ENCODE results near the gene HAPLN2.
A peak's percentile ranks its signal among the peaks of the same experiment; 100 is the strongest.
"Not testable (repeated sequence)": the region's sequence is repeated elsewhere in the genome, so short reads cannot be mapped to it uniquely, and the experiment has no call there.

Gene HAPLN2

DNA sequence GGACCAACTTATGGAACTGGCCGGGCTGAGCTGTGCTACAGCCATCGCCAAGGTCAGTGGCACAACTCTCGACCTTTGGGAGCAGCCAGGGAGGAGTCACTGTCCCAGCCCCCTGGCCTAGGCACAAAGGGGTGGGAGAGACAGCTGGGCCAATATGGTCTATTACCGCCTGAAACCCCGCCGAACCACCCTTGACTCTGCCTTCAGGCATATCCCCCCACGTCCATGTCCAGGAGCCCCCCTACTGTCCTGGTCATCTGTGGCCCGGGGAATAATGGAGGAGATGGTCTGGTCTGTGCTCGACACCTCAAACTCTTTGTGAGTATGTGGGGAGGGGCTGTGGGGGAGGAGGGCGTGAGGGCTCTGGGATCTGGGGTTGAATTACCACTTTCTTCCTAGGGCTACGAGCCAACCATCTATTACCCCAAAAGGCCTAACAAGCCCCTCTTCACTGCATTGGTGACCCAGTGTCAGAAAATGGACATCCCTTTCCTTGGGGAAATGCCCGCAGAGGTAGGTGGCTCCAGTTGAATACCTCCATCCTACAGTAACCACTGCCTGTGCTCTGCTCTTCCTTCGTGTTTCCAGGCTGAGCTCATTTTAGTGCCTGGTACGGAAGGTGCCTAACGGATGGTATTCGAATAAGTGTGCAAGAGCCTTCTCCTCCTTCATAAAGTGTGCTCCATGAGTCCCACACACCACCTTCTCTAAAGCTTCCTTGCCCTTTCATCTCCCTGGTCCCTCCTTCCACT lies 26.9 kb upstream of the HAPLN2 start:
- DNase-seq: no peak

- DNase-seq: no peak
Observed at GRCh38 chr1:156592910-156593660, 26.1 kb upstream of the HAPLN2 start.

DNA sequence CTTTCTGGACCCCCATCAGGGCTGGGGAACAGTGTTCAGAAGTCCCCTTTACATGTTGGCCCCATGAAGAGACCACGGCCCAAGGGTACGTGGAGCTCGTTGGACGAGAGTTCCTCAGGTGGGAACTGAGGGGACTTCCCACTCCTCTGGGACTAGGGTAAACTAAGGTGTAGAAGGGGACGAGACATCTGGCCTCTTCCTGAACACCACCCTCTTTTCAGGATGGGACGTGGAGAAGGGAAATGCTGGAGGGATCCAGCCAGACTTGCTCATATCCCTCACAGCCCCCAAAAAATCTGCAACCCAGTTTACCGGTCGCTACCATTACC lies 25.6 kb upstream of the HAPLN2 start:
- DNase-seq: no peak

GRCh38 chr1:156594190-156594589 lies 25.0 kb upstream of the HAPLN2 start:
- no peak for DNase-seq

GRCh38 chr1:156595016-156595415 lies 24.2 kb upstream of the HAPLN2 start:
- no peak for DNase-seq

DNA sequence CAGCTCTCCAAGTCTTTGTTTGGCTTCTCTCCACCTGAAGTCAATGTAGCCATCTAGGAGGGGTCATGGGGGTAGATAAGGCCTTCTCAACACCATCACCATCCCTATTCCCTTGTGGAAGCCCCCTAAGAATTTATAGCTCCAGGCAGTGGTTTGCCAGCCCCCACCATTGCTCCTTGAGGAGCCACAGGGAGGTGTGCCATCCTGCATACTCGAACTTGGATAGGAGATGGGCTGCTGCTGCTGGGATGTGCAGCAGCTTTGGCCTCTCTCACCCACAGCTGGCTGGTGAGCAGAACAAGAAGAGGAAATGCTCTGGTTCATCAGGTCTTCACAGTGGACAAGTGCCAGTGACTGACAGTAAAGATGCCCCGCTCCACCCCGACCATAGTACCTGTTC lies 22.8 kb upstream of the HAPLN2 start:
- no peak for DNase-seq

DNA sequence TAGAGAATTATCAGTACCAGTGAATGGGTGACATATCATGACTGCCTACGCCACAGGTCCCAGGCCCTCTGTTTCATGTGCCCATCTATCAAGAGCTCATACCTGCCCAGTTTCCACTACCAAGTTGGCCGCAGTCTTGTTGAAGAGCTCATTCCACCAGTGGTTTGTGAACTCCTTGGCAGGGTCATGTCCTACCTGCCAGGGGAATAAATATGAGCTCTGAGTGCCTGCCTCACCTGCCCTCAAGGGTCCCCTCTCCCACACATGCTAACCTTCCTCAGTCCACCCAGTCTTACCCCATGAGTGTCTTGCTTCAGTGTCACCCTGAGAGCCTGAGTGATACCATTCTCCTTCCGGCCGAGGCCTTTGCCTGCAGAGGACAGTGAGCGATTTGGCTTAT lies 21.1 kb upstream of the HAPLN2 start:
- no peak for DNase-seq

- no peak for DNase-seq
Observed at GRCh38 chr1:156598731-156599432, 20.3 kb upstream of the HAPLN2 start.

DNA sequence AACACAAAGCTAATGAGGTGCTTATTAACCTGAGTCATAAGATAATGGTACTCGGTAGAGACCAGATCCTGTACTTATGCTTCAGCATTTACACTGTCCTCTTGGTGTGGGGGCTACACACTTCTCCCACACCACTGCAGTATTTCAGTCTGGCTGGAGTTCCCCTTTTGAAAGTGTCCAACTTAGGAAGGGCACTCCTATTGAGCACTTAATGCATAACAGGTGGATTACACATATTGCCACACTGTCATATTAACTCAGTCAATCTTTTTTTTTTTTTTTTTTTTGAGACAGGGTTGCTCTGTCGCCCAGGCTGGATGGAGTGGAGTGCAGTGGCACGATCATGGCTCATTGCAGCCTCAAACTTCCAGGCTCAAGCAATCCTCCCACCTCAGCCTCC lies 19.4 kb upstream of the HAPLN2 start:
- no peak for DNase-seq

GRCh38 chr1:156600733-156601121 lies 18.5 kb upstream of the HAPLN2 start:
- no peak for DNase-seq

GRCh38 chr1:156601122-156601830 lies 17.9 kb upstream of the HAPLN2 start, which contains the start of gene GPATCH4:
Gene GPATCH4, minus strand, starts transcription at chr1:156601479.
- peak; percentile 43 to 55 (median 48) for DNase-seq

GRCh38 chr1:156601892-156602291 lies 17.3 kb upstream of the HAPLN2 start:
- no peak for DNase-seq

DNA sequence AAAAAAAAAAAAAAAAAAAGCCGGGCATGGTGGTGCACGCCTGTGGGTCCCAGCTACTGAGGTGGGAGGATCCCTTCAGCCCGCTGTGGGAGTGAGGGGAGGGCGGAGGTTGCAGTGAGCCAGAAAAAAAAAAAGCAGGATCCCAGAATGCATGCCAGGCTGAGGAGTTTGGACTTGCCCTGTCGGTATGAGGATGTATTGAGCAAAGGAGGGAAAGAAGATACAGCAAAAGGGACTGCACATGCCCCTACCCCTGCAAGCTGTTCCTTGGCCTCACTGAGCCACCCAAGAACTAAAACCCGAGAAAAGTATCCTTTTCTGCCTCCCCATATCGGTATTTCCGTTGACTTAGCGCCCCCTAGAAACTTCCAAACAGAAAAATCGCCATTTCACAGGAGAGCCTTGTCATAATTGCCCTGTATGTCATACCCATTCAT lies 16.6 kb upstream of the HAPLN2 start:
- DNase-seq: no peak

GRCh38 chr1:156607344-156607743 lies 11.9 kb upstream of the HAPLN2 start:
- DNase-seq: not testable (repeated sequence)

- DNase-seq: peak in 2 of 4 experiments; percentile 20 to 25
Observed at GRCh38 chr1:156608036-156608674, 11.1 kb upstream of the HAPLN2 start.

GRCh38 chr1:156608981-156609380 lies 10.2 kb upstream of the HAPLN2 start:
- peak in 3 of 4 experiments; percentile 18 to 46 (median 35) for DNase-seq

DNA sequence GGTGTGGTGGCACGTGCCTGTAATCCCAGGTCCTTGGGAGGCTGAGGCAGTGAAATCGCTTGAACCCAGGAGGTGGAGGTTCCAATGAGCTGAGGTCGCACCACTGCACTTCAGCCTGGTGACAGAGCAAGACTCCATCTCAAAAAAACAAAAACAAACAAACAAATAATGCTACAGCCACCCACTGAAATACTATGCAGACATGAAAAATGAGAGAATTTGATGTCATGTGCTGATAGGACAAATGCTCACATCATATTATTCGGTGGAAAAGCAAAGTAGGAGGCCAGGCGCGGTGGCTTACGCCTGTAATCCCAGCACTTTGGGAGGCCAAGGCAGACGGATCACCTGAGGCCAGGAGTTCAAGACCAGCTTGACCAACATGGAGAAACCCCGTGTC lies 9.1 kb upstream of the HAPLN2 start:
- not testable (repeated sequence) for DNase-seq

DNA sequence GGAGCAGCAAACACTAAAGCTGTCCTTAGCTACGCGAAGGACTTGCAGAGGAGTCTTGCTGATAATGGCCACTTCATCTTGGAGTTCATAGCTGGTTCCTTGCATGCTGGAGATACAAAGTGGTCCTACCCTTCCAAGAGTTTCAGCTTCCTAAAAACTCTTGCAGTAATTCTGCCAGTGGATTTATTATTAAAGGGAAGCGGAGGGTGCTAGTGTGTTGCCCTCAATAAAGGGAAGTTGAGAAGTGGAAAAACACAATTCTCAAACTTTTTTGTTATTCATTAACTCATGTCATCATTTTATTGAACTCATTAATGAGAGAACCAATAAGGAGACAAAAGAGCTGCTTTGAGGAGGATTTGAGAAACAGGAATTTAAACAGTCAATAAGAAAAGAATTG lies 6.5 kb upstream of the HAPLN2 start:
- no peak for DNase-seq

DNA sequence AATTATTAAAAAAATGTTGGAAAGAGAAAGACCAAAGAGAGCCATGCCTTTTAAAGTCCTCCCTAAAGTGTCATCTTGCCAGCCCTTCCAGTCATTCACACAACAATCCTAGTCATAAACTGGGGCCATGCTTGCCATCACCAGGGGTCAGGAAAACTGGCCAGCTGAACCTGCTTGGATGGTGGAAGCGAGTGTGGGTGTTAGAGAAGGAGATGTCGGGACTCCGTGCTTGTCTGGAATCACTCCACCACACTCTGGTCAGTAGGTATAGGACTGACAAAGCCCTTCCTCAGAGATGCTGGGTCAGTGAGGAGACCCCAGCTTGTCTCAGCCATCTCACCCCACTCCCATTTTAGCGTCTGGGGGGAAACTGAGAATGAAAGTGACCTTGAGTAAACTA lies 3.3 kb upstream of the HAPLN2 start:
- DNase-seq: no peak

DNA sequence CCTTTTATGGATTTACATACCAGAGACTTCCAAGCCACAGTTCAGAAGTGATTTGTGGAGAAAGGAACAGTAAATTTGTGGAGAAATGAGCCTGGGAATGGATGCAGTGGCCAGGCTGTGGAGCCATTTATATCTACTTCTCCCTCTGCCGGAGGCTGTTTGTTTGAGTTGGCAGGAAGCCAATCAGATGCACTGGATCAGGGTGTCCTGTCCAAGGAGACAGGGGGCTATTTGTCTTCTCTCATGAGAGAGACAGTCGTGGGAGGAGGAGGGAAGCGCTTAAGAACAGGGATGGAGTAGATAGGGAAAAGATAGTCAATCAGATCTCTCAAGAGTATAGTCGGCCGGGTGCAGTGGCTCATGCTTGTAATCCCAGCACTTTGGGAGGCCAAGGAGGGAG lies 2.8 kb upstream of the HAPLN2 start:
- DNase-seq: no peak

DNA sequence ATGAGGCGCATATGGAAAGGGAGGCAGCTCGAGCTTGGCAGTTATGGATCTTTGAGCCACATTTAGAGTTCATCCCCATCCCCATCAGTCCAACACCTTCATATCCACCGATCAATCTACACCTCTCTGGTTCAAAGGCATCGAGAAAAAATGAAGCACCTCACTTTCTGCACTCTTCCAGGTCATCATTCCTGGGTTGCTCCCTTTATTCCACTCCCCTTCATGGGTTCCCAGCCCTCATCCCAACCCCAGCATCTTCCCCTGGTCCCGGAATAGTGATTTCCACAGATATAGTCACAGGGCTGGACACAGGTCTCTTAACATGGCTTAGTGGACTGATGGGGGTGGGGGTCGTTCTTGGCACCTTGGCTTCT lies 354 bp downstream of the HAPLN2 start:
- DNase-seq: no peak

GRCh38 chr1:156622581-156623297 lies 3.5 kb downstream of the HAPLN2 start:
- no peak for DNase-seq
